HG03064 (cell line): Measurements from ENCODE around the gene HOMEZ.
"Not testable (repeated sequence)": the region's sequence is repeated elsewhere in the genome, so short reads cannot be mapped to it uniquely, and the experiment has no call there.

Experiments
- ATAC-seq: cut with Tn5 transposase; IDR thresholded peaks from one replicate; pipeline ENCODE4 v1.9.1; 2021; ENCODE audit warnings: low read depth; ENCODE audit not compliant: unreplicated experiment

HOMEZ gene

DNA sequence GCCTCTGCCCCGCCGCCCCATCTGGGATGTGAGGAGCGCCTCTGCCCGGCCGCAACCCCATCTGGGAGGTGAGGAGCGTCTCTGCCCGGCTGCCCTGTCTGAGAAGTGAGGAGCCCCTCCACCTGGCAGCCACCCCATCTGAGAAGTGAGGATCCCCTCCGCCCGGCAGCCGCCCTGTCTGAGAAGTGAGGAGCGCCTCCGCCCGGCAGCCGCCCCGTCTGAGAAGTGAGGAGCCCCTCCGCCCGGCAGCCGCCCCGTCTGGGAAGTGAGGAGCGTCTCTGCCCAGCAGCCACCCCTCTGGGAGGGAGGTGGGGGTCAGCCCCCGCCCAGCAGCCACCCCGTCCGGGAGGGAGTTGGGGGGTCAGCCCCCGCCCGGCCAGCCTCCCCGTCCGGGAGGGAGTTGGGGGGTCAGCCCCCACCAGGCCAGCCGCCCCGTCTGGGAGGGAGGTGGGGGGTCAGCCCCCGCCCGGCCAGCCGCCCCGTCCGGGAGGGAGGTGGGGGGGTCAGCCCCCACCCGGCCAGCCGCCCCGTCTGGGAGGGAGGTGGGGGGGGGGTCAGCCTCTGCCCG lies 53.6 kb downstream of the HOMEZ start:
- not testable (repeated sequence) for ATAC-seq

DNA sequence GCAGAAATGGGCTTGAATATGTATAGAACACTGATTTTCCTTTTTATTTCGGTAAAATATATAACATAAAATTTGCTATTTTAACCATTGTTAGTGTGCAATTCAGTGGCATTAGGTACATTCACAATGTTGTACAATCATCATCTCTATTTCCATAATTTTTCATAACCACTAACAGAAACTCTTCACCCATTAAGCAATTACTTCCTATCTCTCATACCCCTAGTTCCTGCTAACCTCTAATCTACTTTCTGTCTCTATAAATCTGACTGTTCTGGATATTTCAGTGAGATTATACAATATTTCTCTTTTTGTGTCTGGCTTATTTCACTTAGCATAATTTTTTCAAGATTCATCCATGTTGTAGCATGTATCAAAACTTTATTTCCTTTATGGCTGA lies 57.1 kb downstream of the HOMEZ start:
- ATAC-seq = no peak

- no peak for ATAC-seq
Observed at GRCh38 chr14:23227566-23227965, 58.4 kb downstream of the HOMEZ start.

GRCh38 chr14:23224958-23225357 lies 61.0 kb downstream of the HOMEZ start:
- ATAC-seq = not testable (repeated sequence)
